IMR-90 (cell line): ENCODE data around the gene SNX14. TPM values are rescaled to one million over a fixed set of nuclear protein-coding genes. Genes with fewer than 3 reads are reported as not detected.

Source experiments
- ATAC-seq: fragments of 200-7000 bp; cut with Tn5 transposase; 2 replicates; pipeline ENCODE4 v1.9.1; 2020; ENCODE audit warnings: low read depth, mild to moderate bottlenecking, moderate library complexity
- BruUV-seq: library from RNA; stranded (reverse); fragments of 400-500 nt; replicated peaks from 2 replicates; lab custom pipeline; 2021; lab: Mats Ljungman, UMichigan
- CTCF ChIA-PET: fragments of 300-600 bp; formaldehyde crosslinking; extraction: SDS; loops from one replicate; lab custom pipeline; 2021; ENCODE audit warnings: antibody characterized with exemption; lab: Yijun Ruan, JAX
- POLR2A ChIA-PET: fragments of 300-600 bp; sonication (Branson Sonifier 250); formaldehyde crosslinking; loops from one replicate; lab custom pipeline; 2022; ENCODE audit warnings: antibody characterized with exemption; ENCODE audit not compliant: unreplicated experiment; lab: Charles Lee
- DNase-seq: peaks from one replicate; pipeline ENCODE4 v3.0.0; 2013
- H2AFZ ChIP-seq: replicated peaks from 2 replicates; pipeline ENCODE3; 2013; ENCODE audit warnings: low read length, mild to moderate bottlenecking; ENCODE audit not compliant: poor library complexity
- H2AK5ac ChIP-seq: 2 replicates; pipeline ENCODE4 v1.6.1; 2013; ENCODE audit warnings: low read depth, low read length, inconsistent platforms
- H2AK9ac ChIP-seq: replicated peaks from 2 replicates; pipeline ENCODE3; 2013; ENCODE audit warnings: mild to moderate bottlenecking, low read depth, low read length, moderate library complexity; ENCODE audit not compliant: poor library complexity
- H2BK120ac ChIP-seq: 2 replicates; pipeline ENCODE4 v1.6.1; 2013; ENCODE audit warnings: low read depth, low read length, inconsistent platforms
- H2BK15ac ChIP-seq: 3 replicates; pipeline ENCODE4 v1.6.1; 2013; ENCODE audit warnings: low read depth, low read length, inconsistent platforms
- H2BK20ac ChIP-seq: 2 replicates; pipeline ENCODE4 v1.6.1; 2013; ENCODE audit warnings: low read depth, mild to moderate bottlenecking, inconsistent platforms, low read length, moderate library complexity
- H2BK5ac ChIP-seq: 2 replicates; pipeline ENCODE4 v1.6.1; 2013; ENCODE audit warnings: mild to moderate bottlenecking, low read depth, low read length, inconsistent platforms; ENCODE audit not compliant: poor library complexity, severe bottlenecking
- H3K14ac ChIP-seq: replicated peaks from 2 replicates; pipeline ENCODE4 v1.6.1; 2013; ENCODE audit warnings: low read depth, low read length, inconsistent platforms
- H3K18ac ChIP-seq: 2 replicates; pipeline ENCODE4 v1.6.1; 2013; ENCODE audit warnings: low read depth, low read length, control low read depth
- H3K23ac ChIP-seq: 2 replicates; pipeline ENCODE4 v1.6.1; 2013; ENCODE audit warnings: low read depth, low read length, inconsistent platforms
- H3K27ac ChIP-seq: 2 replicates; pipeline ENCODE4 v1.5.1; 2013; ENCODE audit warnings: mild to moderate bottlenecking, control low read depth, low read length; ENCODE audit not compliant: insufficient read depth
- H3K27me3 ChIP-seq: 2 replicates; pipeline ENCODE4 v1.6.1; 2013; ENCODE audit warnings: low read length; ENCODE audit not compliant: control insufficient read depth, insufficient read depth
- H3K36me3 ChIP-seq: 2 replicates; pipeline ENCODE4 v1.6.1; 2013; ENCODE audit warnings: low read length, mixed read lengths; ENCODE audit not compliant: control insufficient read depth, insufficient read depth
- H3K4ac ChIP-seq: 2 replicates; pipeline ENCODE4 v1.6.1; 2013; ENCODE audit warnings: low read depth, low read length, inconsistent platforms
- H3K4me1 ChIP-seq: 2 replicates; pipeline ENCODE4 v1.6.1; 2013; ENCODE audit warnings: low read length, mixed read lengths; ENCODE audit not compliant: control insufficient read depth, insufficient read depth
- H3K4me2 ChIP-seq: 2 replicates; pipeline ENCODE4 v1.6.1; 2013; ENCODE audit warnings: low read depth, mild to moderate bottlenecking, control low read depth, low read length, moderate library complexity
- H3K4me3 ChIP-seq: 2 replicates; pipeline ENCODE4 v1.5.1; 2013; ENCODE audit warnings: low read depth, mild to moderate bottlenecking, control low read depth, low read length, moderate library complexity; ENCODE audit not compliant: insufficient read depth
- H3K56ac ChIP-seq: 2 replicates; pipeline ENCODE4 v1.6.1; 2013; ENCODE audit warnings: low read length, inconsistent platforms; ENCODE audit not compliant: insufficient read depth; ENCODE audit errors: extremely low read depth
- H3K79me1 ChIP-seq, 2 experiments: 2 replicates each; pipeline ENCODE4 v1.6.1; 2013; ENCODE audit warnings: low read length in 2 of 2, inconsistent platforms in 1 of 2, low read depth in 1 of 2
- H3K9ac ChIP-seq: 2 replicates; pipeline ENCODE4 v1.6.1; 2013; ENCODE audit warnings: low read depth, low read length, control low read depth
- H3K9me1 ChIP-seq: 2 replicates; pipeline ENCODE4 v1.6.1; 2013; ENCODE audit warnings: low read length, inconsistent platforms; ENCODE audit not compliant: insufficient read depth
- H3K9me3 ChIP-seq: 2 replicates; pipeline ENCODE4 v1.6.1; 2013; ENCODE audit warnings: low read length; ENCODE audit not compliant: control insufficient read depth, insufficient read depth
- H4K20me1 ChIP-seq: 2 replicates; pipeline ENCODE4 v1.6.1; 2013; ENCODE audit warnings: low read length, inconsistent platforms; ENCODE audit not compliant: insufficient read depth
- H4K5ac ChIP-seq: 2 replicates; pipeline ENCODE4 v1.6.1; 2013; ENCODE audit warnings: mild to moderate bottlenecking, low read depth, low read length, control low read depth
- H4K8ac ChIP-seq, 2 experiments: 2 replicates each; pipeline ENCODE4 v1.6.1; 2013; ENCODE audit warnings: low read depth in 2 of 2, low read length in 2 of 2, control low read depth in 1 of 2, inconsistent platforms in 1 of 2
- H4K91ac ChIP-seq: 2 replicates; pipeline ENCODE4 v1.6.1; 2013; ENCODE audit warnings: low read depth, low read length, inconsistent platforms; ENCODE audit not compliant: insufficient read depth
- CEBPB ChIP-seq: IDR thresholded peaks from 2 replicates; pipeline ENCODE4 v1.6.1; 2012; ENCODE audit warnings: low read depth, low read length, improper control_type of control experiment
- NFE2L2 ChIP-seq: fragments of 150-350 bp; IDR thresholded peaks from 2 replicates; pipeline ENCODE4 v1.6.1; 2016; ENCODE audit warnings: low read depth, mild to moderate bottlenecking, low read length
- POLR2A ChIP-seq: IDR thresholded peaks from 2 replicates; pipeline ENCODE4 v1.6.1; 2012; ENCODE audit warnings: mild to moderate bottlenecking, low read depth, low read length
- RAD21 ChIP-seq: IDR thresholded peaks from 2 replicates; pipeline ENCODE4 v1.6.1; 2012; ENCODE audit warnings: low read length, improper control_type of control experiment
- RCOR1 ChIP-seq: IDR thresholded peaks from 2 replicates; pipeline ENCODE4 v1.6.1; 2012; ENCODE audit warnings: mild to moderate bottlenecking, low read length, improper control_type of control experiment; ENCODE audit not compliant: insufficient replicate concordance
- RFX5 ChIP-seq: IDR thresholded peaks from 2 replicates; pipeline ENCODE4 v1.8.0; 2012; ENCODE audit warnings: low read depth, mild to moderate bottlenecking, low read length, moderate library complexity
- WGBS, 2 experiments: methylation state at CpG; one replicate each; pipeline versions ENCODE4 v1.1.5 to v1.1.7; 2013; ENCODE audit warnings: missing lambda C conversion rate in 2 of 2; ENCODE audit not compliant: insufficient read length in 1 of 2; ENCODE audit errors: extremely low coverage in 2 of 2; 5-methylcytosine and 5-hydroxymethylcytosine counted together
- dilution Hi-C: fragments of 300-500 bp; cut with HindIII; formaldehyde crosslinking; loops from one replicate; pipeline ENCODE4 v1.14.3; 2018; ENCODE audit warnings: low sequenced_read_pairs; ENCODE audit not compliant: unreplicated experiment
- in situ Hi-C: fragments of 300-500 bp; cut with MboI; formaldehyde crosslinking; loops from 3 replicates; pipeline ENCODE4 v1.14.3; 2019; ENCODE audit warnings: low sequenced_read_pairs, inconsistent platforms, mixed read lengths
- intact Hi-C: fragments of 100-400 bp; cut with micrococcal nuclease; formaldehyde crosslinking; loops from 2 replicates; pipeline ENCODE4 v1.10.0; 2022
- polyA plus RNA-seq, 3 experiments: library from polyadenylated mRNA; depleted of rRNA; stranded (reverse); fragments of >200 nt; gene quantifications; 2 replicates each; pipeline ENCODE4 v1.2.3, GENCODE V29; 2012; ENCODE audit warnings: low replicate concordance in 1 of 3
- total RNA-seq: library from RNA; depleted of rRNA; stranded (reverse); fragments of >200 nt; gene quantifications from 2 replicates; pipeline ENCODE4 v1.2.3, GENCODE V29; 2012

SNX14 gene
- total and polyA plus RNA-seq, 2 of the 4 experiments (the other 2 are of a cell fraction): 39.9 to 61.8 TPM

DNA sequence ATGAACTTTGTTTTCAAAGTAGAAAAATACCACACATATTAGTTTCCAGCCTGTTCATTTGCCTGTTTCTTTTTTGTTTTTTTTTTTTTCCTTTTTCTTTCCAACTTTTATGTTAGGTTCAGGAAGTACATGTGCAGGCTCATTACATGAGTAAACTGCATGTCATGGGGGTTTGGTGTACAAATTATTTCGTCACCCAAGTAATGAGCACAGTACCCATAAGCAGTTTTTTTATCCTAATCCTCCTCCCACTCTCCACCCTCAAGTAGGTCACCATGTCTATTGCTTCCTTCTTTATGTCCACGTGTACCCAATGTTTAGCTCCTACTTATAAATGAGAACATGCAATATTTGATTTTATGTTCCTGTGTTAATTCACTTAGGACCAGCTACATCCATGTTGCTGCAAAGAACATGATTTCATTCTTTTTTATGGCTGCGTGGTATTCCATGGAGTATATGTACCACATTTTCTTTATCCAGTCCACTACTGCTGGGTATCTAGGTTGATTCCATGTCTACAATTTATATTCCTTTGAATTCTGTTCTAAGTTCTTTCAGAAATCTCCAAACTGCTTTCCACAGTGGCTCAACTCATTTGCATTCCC lies 31.8 kb downstream of the SNX14 start:
- no peak overlapping the region for H3K4ac ChIP-seq
- no peak overlapping the region for H3K18ac ChIP-seq
- in situ Hi-C loops (no loop called here), intact Hi-C loops (no loop called here), dilution Hi-C loops (no loop called here)
- CTCF ChIA-PET: no interaction called here
- no peak overlapping the region for H2BK120ac ChIP-seq
- no peak overlapping the region for H3K4me2 ChIP-seq
- H4K91ac ChIP-seq: no peak overlapping the region
- no peak overlapping the region for H4K8ac ChIP-seq
- H3K4me3 ChIP-seq: no peak overlapping the region
- peak; percentile 54 for DNase-seq
- H3K79me1 ChIP-seq: no peaks in the 10 kb centered on the region; a peak in 1 of 4 replicates
- no peak overlapping the region for H3K23ac ChIP-seq
- BruUV-seq: no TSS peak
- H2AK9ac ChIP-seq: no peak overlapping the region
- H4K20me1 ChIP-seq: no peaks in the 10 kb centered on the region
- H3K9ac ChIP-seq: no peak overlapping the region
- H2BK20ac ChIP-seq: no peak overlapping the region
- no peaks in the 10 kb centered on the region for H3K9me3 ChIP-seq
- TF ChIP-seq RFX5: no peak
- no peak for TF ChIP-seq RAD21
- no peak for TF ChIP-seq POLR2A
- 0 out of 2 replicates have a peak, but pooled peaks have one; percentile 11 for TF ChIP-seq CEBPB
- TF ChIP-seq NFE2L2: no peak
- no peak for TF ChIP-seq RCOR1
- H2BK15ac ChIP-seq: no peak overlapping the region
- H3K36me3 ChIP-seq: 0 out of 2 replicates have a peak, but pooled peaks cover 5% of the 10 kb centered on the region
- no peak overlapping the region for H3K14ac ChIP-seq
- whole genome bisulfite sequencing, 2 experiments: no CpG with 5 or more reads among the region's 3 CpGs
- peak; percentile 40; the same call in 1 of the 2 replicates for ATAC-seq
- H3K56ac ChIP-seq: no peak overlapping the region
- no peaks in the 10 kb centered on the region for H3K4me1 ChIP-seq
- H2BK5ac ChIP-seq: no peak overlapping the region
- H2AK5ac ChIP-seq: no peak overlapping the region
- H2AFZ ChIP-seq: no peak overlapping the region
- no peaks in the 10 kb centered on the region for H3K9me1 ChIP-seq
- POLR2A ChIA-PET: no interaction called here
- no peaks in the 10 kb centered on the region for H3K27me3 ChIP-seq
- no peak overlapping the region for H3K27ac ChIP-seq
- H4K5ac ChIP-seq: no peak overlapping the region
